ENCODE measurements around the gene CDK14. TPM values are rescaled to one million over a fixed set of nuclear protein-coding genes. Genes with fewer than 3 reads are reported as not detected.
A peak's percentile ranks its signal among the peaks of the same experiment; 100 is the strongest.
"Not testable (repeated sequence)": the region's sequence is repeated elsewhere in the genome, so short reads cannot be mapped to it uniquely, and the experiment has no call there.

The CDK14 gene
- total RNA-seq, 1 donor from 2014 or later: 1.6 TPM

DNA sequence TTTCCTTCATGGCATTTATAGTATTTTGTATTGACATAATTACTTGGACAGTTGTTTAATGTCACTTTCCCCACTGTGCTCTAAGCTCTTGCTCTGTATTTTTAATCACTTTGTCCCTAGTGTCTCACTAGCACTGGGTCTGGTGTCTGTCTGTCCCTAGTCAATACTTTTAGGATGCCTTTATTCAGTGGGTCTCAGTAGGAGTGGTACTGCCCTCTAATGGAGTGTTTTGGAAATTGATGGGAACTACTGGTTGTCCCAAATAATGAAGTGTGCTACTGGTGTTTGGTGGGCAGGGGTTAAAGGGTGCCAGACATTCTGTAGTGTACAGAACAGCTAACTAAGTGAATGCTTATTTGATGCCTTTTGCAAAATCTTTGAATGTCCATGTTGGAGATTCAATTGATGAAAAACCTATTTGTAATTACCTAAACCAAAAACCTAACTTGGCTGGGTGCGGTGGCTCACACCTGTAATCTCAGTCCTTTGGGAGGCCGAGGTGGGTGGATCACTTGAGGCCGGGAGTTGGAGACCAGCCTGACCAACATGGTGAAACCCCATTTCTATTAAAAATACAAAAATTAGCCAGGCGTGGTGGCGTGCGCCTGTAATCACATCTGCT, 33.3 kb downstream of the CDK14 start:
- DNase-seq (ENCODE audit: low read depth in 2 of 2): peak; percentile 66 to 75

DNA sequence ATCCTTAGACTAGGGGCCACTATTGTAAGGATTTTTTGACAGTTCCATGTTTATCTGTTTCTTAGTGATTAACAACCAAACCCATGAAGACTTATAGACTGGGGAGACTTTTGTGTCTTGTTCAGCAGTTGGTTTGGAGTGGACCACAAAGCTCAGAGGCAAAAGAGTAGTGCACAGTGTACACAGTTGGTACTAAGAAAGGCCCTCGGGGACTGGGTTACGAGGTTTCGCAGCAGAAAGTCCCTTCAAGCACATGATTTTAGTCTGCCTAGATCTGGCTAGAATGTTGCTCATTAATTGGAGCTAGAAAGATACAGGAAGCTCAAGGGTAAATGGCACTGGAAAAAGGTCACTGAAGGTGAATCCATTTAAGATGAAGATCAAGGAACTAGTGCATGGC, 35.4 kb downstream of the CDK14 start:
- no peak for DNase-seq (ENCODE audit: low read depth in 2 of 2)

- not testable (repeated sequence) for DNase-seq (ENCODE audit: low read depth in 2 of 2)
Observed at GRCh38 chr7:90639683-90640082, 43.6 kb downstream of the CDK14 start.

GRCh38 chr7:90642978-90643377, 46.9 kb downstream of the CDK14 start:
- DNase-seq (ENCODE audit: low read depth in 2 of 2): no peak

- no peak for DNase-seq (ENCODE audit: low read depth in 2 of 2)
Observed at GRCh38 chr7:90645784-90646183, 49.7 kb downstream of the CDK14 start.

- no peak for DNase-seq (ENCODE audit: low read depth in 2 of 2)
Observed at GRCh38 chr7:90648107-90648506, 52.0 kb downstream of the CDK14 start.

DNA sequence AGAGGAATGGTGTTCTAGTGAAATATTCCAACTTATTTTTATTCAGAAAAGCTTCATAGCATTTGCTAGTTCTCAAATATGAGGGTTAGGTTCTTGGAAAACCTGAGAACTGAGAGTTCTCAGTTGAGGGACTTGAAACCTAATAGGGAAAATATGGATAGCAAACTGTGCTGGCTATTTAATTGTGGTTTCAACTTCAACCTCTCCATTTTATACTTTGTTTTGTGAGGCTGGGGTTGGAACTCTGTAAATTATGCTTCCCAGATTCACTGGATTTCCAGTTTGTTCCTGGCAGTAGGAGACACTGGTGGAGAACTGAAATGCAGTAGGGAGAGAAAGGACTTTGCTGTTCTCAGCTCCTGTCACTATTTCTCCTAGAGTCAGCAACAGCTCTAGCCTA, 52.7 kb downstream of the CDK14 start:
- DNase-seq (ENCODE audit: low read depth in 2 of 2): no peak

DNA sequence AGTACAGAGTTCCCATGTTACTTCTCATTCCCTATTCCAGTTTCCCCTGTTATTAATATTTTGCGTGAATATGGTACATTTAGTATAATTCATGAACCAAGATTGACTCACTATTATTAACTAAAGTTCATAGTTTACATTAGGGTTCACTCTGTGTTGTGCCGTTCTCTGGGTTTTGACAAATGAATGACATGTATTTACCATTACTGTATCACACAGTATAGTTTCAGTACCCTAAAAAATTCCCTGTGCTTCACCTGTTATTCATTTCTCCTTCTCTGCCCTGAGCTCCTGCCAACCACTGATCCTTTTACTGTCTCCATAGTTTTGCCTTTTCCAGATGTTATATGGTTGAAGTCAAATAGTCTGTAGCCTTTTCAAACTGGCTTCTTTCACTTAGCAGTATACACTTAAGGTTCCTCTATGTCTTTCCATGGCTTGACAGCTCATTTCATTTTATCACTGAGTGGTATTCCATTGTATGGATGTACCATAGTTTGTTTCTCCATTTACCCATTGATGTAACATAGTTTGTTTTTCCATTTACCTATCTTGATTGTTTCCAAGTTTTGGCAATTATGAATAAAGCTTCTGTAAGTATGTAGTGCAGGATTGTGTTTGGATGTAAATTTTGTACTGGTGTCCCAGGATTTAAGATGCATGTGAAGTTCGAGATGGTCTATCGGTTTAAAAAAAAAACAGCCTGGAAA, 58.8 kb downstream of the CDK14 start:
- no peak for DNase-seq (ENCODE audit: low read depth in 2 of 2)

GRCh38 chr7:90655566-90655965, 59.4 kb downstream of the CDK14 start:
- peak in 1 of 2 donors; percentile 80 for DNase-seq (ENCODE audit: low read depth in 2 of 2)

DNA sequence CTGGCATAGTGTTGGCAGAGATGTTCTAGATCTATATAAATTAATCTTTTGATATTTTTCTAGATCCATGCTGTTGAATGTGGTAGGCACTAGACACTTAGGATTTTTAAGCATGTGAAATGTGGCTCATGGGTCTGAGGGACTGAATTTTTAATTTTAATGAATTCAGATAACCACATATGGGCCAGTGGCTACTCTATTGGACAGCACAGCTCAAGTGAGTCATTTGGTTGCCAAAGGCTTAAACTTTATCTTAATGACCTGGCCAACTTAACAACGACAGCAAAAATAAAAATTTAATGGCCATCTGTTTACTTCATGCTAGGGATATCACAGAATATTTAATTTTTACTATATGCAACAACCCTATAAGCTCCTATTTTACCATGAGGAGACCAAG, 61.4 kb downstream of the CDK14 start:
- DNase-seq (ENCODE audit: low read depth in 2 of 2): no peak

DNA sequence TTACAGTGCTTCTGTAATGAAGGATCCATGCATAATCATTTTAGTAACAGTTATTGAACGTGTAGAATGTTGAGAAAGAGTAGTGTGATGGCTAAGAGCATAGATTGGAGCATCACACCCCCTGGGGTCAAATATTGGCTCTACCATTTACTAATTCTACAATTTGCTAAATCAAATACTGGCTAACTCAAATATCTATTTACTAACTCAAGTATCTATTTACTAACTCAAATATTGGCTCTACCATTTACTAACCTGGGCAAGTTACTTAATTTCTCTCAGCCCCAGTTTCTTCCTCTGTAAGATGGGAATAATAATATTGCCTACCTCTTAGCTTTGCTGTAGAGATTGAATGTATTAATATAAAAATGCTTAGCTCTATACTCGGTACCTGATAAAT, 64.0 kb downstream of the CDK14 start:
- DNase-seq (ENCODE audit: low read depth in 2 of 2): no peak

DNA sequence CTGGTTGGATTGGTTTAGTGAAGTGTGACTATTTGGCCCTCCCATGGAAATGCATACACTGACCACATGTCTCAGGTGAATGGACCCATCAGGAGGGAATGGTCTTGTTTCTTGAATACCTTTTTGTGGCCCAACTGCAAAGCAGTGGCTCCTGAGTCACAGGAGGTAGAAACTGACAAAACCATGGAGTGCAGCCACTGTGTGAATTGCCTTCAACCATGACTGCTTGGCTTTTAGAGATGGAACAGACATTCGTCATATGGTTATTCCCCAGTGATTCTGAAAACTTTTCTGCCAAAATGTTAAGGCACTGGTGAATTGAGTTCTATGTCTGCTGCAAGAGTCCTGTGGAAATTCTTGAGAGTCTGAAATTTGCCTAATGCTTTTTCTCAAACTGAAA, 64.7 kb downstream of the CDK14 start:
- DNase-seq (ENCODE audit: low read depth in 2 of 2): no peak

DNA sequence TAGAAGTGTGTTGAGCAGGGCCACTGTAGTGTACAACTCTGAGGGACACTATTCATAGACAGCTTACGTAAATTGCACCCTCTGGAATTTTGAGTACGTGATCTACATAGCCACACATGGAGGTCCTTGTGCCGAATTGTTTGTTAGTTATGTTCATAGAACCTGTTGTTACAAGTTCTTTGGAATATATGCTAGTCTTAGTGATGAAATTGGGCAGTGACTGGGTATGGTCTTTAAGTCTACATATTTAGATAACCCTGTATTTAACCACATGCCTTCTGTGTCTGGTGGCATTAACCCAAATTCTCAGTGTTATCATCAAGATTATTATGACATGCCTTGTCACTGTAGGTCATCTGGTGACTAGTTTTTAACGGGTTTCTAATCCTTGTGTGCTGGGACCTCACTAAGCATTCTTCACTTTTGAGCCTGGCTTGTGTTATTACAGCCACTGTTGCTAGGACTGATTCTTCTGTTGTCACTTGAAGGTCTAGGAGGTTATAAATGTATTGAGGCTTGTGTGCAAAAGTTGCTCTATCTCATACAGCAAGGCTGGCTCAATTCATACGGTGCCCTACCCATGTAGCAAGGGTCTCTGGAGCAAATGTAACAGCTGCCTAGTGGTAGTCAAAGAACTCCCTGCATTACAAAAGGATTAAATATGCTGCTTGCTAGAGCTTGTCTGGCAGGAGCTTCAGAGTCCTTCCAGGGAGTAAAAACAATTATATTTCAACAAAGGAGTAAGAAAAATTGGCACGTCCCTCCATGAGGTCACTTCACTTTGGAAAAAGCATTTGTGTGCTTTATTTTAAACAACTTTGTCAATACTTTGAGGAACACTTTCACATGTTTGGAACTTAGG, 65.4 kb downstream of the CDK14 start:
- no peak for DNase-seq (ENCODE audit: low read depth in 2 of 2)

- DNase-seq (ENCODE audit: low read depth in 2 of 2): no peak
Observed at GRCh38 chr7:90663176-90663575, 67.1 kb downstream of the CDK14 start.

DNA sequence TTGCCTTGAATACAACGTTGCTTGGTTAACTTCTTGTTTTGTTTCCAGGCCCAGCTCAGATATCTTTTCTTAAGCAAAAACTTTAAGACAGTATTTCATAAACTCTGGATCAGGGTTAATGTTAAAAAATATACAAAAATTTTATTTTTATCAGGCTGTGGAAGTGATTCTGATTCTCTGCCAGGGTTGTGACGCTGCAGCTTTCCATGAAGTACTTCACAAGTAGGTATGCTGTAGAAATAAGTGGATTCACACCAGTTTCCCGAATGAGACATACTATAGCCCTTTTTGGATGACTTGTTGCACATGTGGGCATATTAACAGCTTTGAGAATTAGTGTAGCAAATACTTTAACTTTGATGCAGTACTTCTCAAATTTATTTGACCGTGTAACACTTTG, 70.1 kb downstream of the CDK14 start:
- DNase-seq (ENCODE audit: low read depth in 2 of 2): no peak

DNA sequence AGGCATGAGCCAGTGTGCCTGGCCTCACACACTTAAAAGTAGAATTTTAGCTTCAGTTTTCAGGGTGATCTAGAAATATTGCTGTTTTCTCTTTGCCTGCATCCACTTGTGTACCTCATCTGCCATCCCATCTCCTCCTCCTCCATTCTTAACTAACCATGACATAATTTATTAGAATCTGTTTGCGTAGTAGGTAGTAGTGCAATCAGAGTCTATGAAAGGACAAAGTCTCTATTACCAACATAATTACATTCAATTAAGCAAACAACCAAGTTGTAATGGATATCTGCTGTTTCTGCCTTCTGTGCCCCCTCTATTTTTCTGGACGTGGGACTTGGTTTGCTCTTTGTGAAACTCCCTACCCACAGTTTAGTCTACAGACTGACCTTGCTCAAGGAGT, 72.9 kb downstream of the CDK14 start:
- no peak for DNase-seq (ENCODE audit: low read depth in 2 of 2)

GRCh38 chr7:90669492-90669891, 73.4 kb downstream of the CDK14 start:
- DNase-seq (ENCODE audit: low read depth in 2 of 2): no peak

DNA sequence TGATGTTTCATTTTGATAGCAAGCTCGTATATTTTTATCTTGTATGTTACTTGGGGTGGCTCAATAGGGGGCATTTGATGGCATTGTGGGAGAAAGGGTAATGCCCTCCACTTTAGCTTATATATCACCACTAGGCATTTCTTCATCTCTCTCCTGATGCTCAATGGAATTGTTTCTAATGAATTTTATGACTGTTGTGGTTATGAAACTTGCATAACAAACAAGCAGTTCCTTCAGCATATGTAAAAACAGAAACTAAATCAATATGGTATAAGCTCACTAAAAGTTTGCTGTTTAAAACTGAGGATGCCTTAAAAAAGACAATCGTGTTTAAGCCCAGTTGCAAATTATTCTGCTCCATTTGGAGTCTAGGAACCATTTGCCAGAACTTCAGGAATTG, 75.5 kb downstream of the CDK14 start:
- DNase-seq (ENCODE audit: low read depth in 2 of 2): no peak

DNA sequence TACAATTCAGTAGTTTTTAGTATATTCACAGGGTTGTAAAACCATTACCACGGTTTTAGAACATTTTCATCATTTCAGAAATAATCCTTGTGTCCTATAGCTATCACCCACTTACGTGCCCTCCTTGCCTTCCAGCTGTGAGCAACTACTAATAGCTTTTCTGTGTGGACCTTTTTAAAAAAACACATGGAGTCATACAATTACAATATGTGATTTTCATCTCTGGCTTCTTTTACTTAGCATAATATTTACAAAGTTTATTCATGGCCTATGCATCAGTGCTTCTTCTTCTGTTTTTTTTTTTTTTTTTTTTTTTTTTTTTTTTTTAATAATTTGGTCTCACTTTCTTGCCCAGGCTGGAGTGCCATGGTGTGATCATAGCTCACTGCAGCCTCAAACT, 76.1 kb downstream of the CDK14 start:
- no peak for DNase-seq (ENCODE audit: low read depth in 2 of 2)

DNA sequence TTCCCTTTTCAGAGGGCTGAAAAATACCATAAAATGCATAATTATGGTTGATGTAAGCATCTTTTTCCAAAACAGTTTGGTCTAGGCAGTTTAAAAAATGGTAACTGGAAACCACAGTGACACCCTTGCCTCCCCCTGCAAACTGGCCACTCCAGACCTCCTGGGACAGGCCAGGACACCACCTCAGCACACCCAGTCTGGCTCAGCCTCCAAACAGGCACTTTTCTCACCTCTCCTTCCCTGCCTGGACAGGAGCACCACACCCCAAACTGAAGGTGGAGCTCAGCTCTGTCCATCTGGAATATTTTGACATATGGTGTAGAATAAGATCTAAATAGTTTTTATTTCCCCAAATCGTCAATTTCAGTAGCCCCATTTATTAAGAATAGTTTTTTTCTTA, 78.5 kb downstream of the CDK14 start:
- DNase-seq (ENCODE audit: low read depth in 2 of 2): no peak

- no peak for DNase-seq (ENCODE audit: low read depth in 2 of 2)
Observed at GRCh38 chr7:90675982-90676381, 79.9 kb downstream of the CDK14 start.

Measured in lung microvascular endothelial cell (primary cell).